ENCODE results near the gene SEPTIN10. TPM values are rescaled to one million over a fixed set of nuclear protein-coding genes. Genes with fewer than 3 reads are reported as not detected.

Gene SEPTIN10
- total and polyA plus RNA-seq, 2 of the 8 experiments (the other 6 are each of a cell fraction or from before 2014, with no cell fraction given) = 23.7 to 101 TPM

- H3K36me3 ChIP-seq (ENCODE audit: control insufficient read depth in 2 of 4, insufficient read depth in 4 of 4, low read length in 3 of 4) = no peaks in the 10 kb centered on the region
- peak in 1 of 2 experiments; percentile 69 for DNase-seq (ENCODE audit: low read depth in 1 of 2, low spot score in 2 of 2)
- H4K5ac ChIP-seq (ENCODE audit: insufficient read length, low read depth, low read length) = peak overlapping the region; percentile 60
- H3K79me2 ChIP-seq (ENCODE audit: control insufficient read depth in 1 of 2, insufficient read depth in 2 of 2, low read length in 2 of 2) = peaks cover 5 to 51% of the 10 kb centered on the region in 2 experiments
- peaks cover 12% of the 10 kb centered on the region for H3K23me2 ChIP-seq (ENCODE audit: low read depth, low read length)
- H2BK12ac ChIP-seq (ENCODE audit: low read depth, low read length) = peak overlapping the region; percentile 95
- H3K18ac ChIP-seq (ENCODE audit: extremely low read depth, low read length) = peak overlapping the region; percentile 91
- H3K4me2 ChIP-seq (ENCODE audit: insufficient read depth in 1 of 2, low read depth in 2 of 2, low read length in 2 of 2) = peak overlapping the region; percentile 93 to 95
- H3K4me3 ChIP-seq (ENCODE audit: extremely low read depth in 1 of 4, insufficient read depth in 2 of 4, low read depth in 3 of 4, low read length in 4 of 4) = peak overlapping the region; percentile 36 to 97 (median 56)
- H3K4me1 ChIP-seq (replicated peaks in 1 of 4; ENCODE audit: control insufficient read depth in 3 of 4, insufficient read depth in 4 of 4, low read length in 3 of 4) = peaks cover 0 to 17% (median 9%) of the 10 kb centered on the region in 4 experiments; a peak in 5 of 7 replicates
- H2BK15ac ChIP-seq (ENCODE audit: low read length) = peak overlapping the region; percentile 49; the same call in 1 of the 2 replicates
- H2BK5ac ChIP-seq (ENCODE audit: low read depth, low read length) = no peak overlapping the region; the same call in 1 of the 2 replicates
- FAIRE-seq = no peak
- peak overlapping the region; percentile 36 to 85 (median 56); a peak in 6 of 7 replicates for H3K9ac ChIP-seq (replicated peaks in 1 of 4; ENCODE audit: extremely low read depth in 1 of 4, low read depth in 3 of 4, low read length in 3 of 4)
- H3K23ac ChIP-seq (ENCODE audit: insufficient read length) = no peak overlapping the region
- peak overlapping the region; percentile 89 for H4K8ac ChIP-seq (ENCODE audit: extremely low read depth, insufficient read depth, low read length)
- H4K91ac ChIP-seq (replicated peaks; ENCODE audit: insufficient read length, low read length) = peak overlapping the region; percentile 95
- peak overlapping the region; percentile 77 for H3K4ac ChIP-seq (replicated peaks; ENCODE audit: insufficient read length, low read depth, low read length)
- ChIA-PET POLR2A (ENCODE audit: partially characterized antibody) (interaction anchor here (0.6 to 4.2 kb wide), 16 partner anchors 8 to 1488 kb away, joined by 3 to 33 read pairs (median 4); no protein-coding TSS in a partner anchor), CTCF (ENCODE audit: partially characterized antibody) (interaction anchor here (0.5 to 2.8 kb wide), 9 partner anchors 9 to 549 kb away, joined by 3 to 17 read pairs (median 3); no protein-coding TSS in a partner anchor)
- WGBS, 2 experiments (ENCODE audit: extremely low coverage in 1 of 2, insufficient coverage in 1 of 2, insufficient read length in 1 of 2, insufficient replicate concordance in 2 of 2, low coverage in 1 of 2, low lambda C conversion rate in 2 of 2, missing lambda C conversion rate in 1 of 2) = 4% methylated on average over 55 of the region's 90 CpGs; no CpG with 5 or more reads in 1 of the 2 experiments
- no peaks in the 10 kb centered on the region for H3K9me3 ChIP-seq (ENCODE audit: insufficient read depth in 2 of 2, low read depth in 1 of 2, low read length in 1 of 2)
- peak overlapping the region; percentile 41 for H2BK120ac ChIP-seq (replicated peaks; ENCODE audit: low read depth, low read length)
- peak overlapping the region; percentile 71; the same call in 1 of the 2 replicates for H2AK5ac ChIP-seq (ENCODE audit: low read depth, low read length)
- H2BK20ac ChIP-seq (ENCODE audit: low read length) = no peak overlapping the region
- no peak overlapping the region; the same call in 1 of the 2 replicates for H2AFZ ChIP-seq (ENCODE audit: low read length)
- no peak overlapping the region for H3K14ac ChIP-seq (ENCODE audit: insufficient read length)
- H3K79me1 ChIP-seq (ENCODE audit: low read depth, low read length) = peaks cover 2% of the 10 kb centered on the region; the same call in 1 of the 2 replicates
- H4K20me1 ChIP-seq (replicated peaks in 1 of 2; ENCODE audit: control insufficient read depth in 1 of 2, insufficient read depth in 2 of 2, low read length in 2 of 2) = peaks cover 0 to 8% of the 10 kb centered on the region in 2 experiments
- H3K27ac ChIP-seq (ENCODE audit: low read depth, low read length) = no peak overlapping the region; the same call in 1 of the 2 replicates
- H3K56ac ChIP-seq (replicated peaks; ENCODE audit: insufficient read length, low read depth, low read length) = peak overlapping the region; percentile 59
- peaks cover 0 to 17% (median 11%) of the 10 kb centered on the region in 4 experiments; a peak in 5 of 7 replicates for H3K27me3 ChIP-seq (replicated peaks in 1 of 4; ENCODE audit: control insufficient read depth in 3 of 4, extremely low read depth in 1 of 4, insufficient read depth in 3 of 4, low read length in 3 of 4)
- TF ChIP-seq POLR2A (IDR thresholded peaks at IDR 0.05; ENCODE audit: control extremely low read depth in 1 of 2, low read depth in 2 of 2, low read length in 2 of 2) (0 out of 3 replicates have a peak, but pooled peaks of 1 of the 2 experiments have one; percentile 8), MAX (IDR thresholded peaks at IDR 0.05) (peak; percentile 97), POLR2AphosphoS5 (IDR thresholded peaks at IDR 0.05; ENCODE audit: low read depth, low read length) (peak; percentile 12), CREB1 (IDR thresholded peaks at IDR 0.05) (no peak), ASH2L (IDR thresholded peaks at IDR 0.05; ENCODE audit: low read length) (no peak), HDAC2 (IDR thresholded peaks at IDR 0.05; ENCODE audit: borderline replicate concordance in 1 of 2, low read depth in 2 of 2, low read length in 2 of 2) (no peak), CBX5 (IDR thresholded peaks at IDR 0.05; ENCODE audit: low read depth, low read length) (no peak), KDM4A (IDR thresholded peaks at IDR 0.05; ENCODE audit: low read depth, low read length, severe bottlenecking) (peak; percentile 81), HDAC6 (IDR thresholded peaks at IDR 0.05; ENCODE audit: low read depth, low read length) (no peak), SP4 (IDR thresholded peaks at IDR 0.05; ENCODE audit: low read length) (no peak)
Observed at GRCh38 chr2:109614715-109615636, 1.2 kb upstream of the SEPTIN10 start.

All from H1 (cell line).